K562 (cell line): ENCODE results near the gene UNC79.

Experiments
- NR2F6 ChIP-seq: fragments of 450-650 bp; formaldehyde crosslinking; IDR thresholded peaks from 2 replicates; pipeline ENCODE4 v1.4.0; 2020; ENCODE audit warnings: mild to moderate bottlenecking
- POLR2A ChIP-seq: fragments of 450-650 bp; conservative IDR thresholded peaks from 2 replicates; pipeline ENCODE4 v1.6.1; 2016
- TAF1 ChIP-seq: IDR thresholded peaks from 2 replicates; pipeline ENCODE4 v1.6.1; 2011; ENCODE audit warnings: mild to moderate bottlenecking, low read length, moderate library complexity; ENCODE audit not compliant: insufficient read depth, control insufficient read depth, severe bottlenecking; ENCODE audit errors: extremely low read depth
- TF ChIP-seq, protein P1 (sequence below), 2 experiments: fragments of 450-650 bp in 1 of 2; sonication (generic) in 1 of 2; formaldehyde crosslinking in 1 of 2; IDR thresholded peaks in 1 of 2; conservative IDR thresholded peaks in 1 of 2; 2 replicates each; pipeline versions ENCODE4 v1.6.1 to v1.8.1; 2016 to 2023; ENCODE audit warnings: mild to moderate bottlenecking in 2 of 2, moderate library complexity in 2 of 2, inconsistent platforms in 1 of 2, missing genetic modification reagents in 1 of 2
- TF ChIP-seq, protein P2 (sequence below): fragments of 450-650 bp; IDR thresholded peaks from one replicate; pipeline ENCODE4 v1.6.1; 2018; ENCODE audit warnings: mild to moderate bottlenecking, moderate library complexity; ENCODE audit not compliant: partially characterized antibody

DNA sequence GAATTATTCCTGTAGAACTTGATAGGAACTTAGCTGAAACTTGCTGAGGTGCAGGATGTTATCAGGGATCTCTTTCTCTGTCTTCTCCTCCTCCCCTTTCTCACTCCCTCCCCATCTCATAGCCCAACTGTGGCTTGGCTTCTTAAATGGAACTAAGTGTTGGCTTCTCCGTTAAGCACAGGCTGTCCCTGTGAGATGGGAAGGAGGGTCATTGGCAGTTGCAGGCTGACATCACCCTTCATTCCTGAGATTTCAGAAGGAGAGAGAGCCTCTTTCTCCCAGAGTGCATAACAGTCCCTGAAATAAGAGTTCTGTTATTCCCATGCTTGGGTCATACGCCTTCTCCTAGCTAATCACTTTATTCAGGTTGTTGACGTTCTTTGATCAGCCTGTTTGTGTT, 162.0 kb downstream of the UNC79 start:
- TF ChIP-seq NR2F6 (CRISPR knock-in tag) (no peak), POLR2A (no peak), TAF1 (no peak)
- TF ChIP-seq, protein P1, sequence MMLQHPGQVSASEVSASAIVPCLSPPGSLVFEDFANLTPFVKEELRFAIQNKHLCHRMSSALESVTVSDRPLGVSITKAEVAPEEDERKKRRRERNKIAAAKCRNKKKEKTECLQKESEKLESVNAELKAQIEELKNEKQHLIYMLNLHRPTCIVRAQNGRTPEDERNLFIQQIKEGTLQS (IDR thresholded peaks at IDR 0.05) = no peak
- TF ChIP-seq, protein P1 (CRISPR knock-in tag; conservative IDR thresholded peaks at IDR 0.05) = no peak
- TF ChIP-seq, protein P2, sequence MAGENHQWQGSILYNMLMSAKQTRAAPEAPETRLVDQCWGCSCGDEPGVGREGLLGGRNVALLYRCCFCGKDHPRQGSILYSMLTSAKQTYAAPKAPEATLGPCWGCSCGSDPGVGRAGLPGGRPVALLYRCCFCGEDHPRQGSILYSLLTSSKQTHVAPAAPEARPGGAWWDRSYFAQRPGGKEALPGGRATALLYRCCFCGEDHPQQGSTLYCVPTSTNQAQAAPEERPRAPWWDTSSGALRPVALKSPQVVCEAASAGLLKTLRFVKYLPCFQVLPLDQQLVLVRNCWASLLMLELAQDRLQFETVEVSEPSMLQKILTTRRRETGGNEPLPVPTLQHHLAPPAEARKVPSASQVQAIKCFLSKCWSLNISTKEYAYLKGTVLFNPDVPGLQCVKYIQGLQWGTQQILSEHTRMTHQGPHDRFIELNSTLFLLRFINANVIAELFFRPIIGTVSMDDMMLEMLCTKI = no peak
